HCT116 (cell line): Measurements from ENCODE around the gene PZP. TPM values are rescaled to one million over a fixed set of nuclear protein-coding genes. Genes with fewer than 3 reads are reported as not detected.

Source experiments
- ATAC-seq: fragments of 200-7000 bp; cut with Tn5 transposase; 2 replicates; pipeline ENCODE4 v1.9.1; 2020; ENCODE audit warnings: mild to moderate bottlenecking, moderate library complexity
- BruUV-seq: library from RNA; stranded (reverse); fragments of 400-500 nt; replicated peaks from 2 replicates; lab custom pipeline; 2021; lab: Mats Ljungman, UMichigan
- CTCF ChIA-PET: fragments of 300-600 bp; sonication (Branson Sonifier 250); formaldehyde crosslinking; loops from one replicate; lab custom pipeline; 2021; ENCODE audit warnings: antibody characterized with exemption; lab: Charles Lee
- POLR2A ChIA-PET: fragments of 300-600, 350-600 bp; sonication (Branson Sonifier 250); formaldehyde crosslinking; loops from one replicate; lab custom pipeline; 2021; ENCODE audit warnings: antibody characterized with exemption; lab: Charles Lee
- RAD21 ChIA-PET, 2 experiments: fragments of 300-600 bp; sonication (Branson Sonifier 250); formaldehyde crosslinking; loops; one replicate each; lab custom pipeline; 2023; ENCODE audit warnings: low total read pairs in 2 of 2; ENCODE audit not compliant: uncharacterized antibody in 2 of 2, unreplicated experiment in 2 of 2, low non-redundant PET in 1 of 2; lab: Charles Lee
- DNase-seq: peaks from one replicate; pipeline ENCODE4 v3.0.0-alpha.2; 2010; ENCODE audit warnings: low read depth, low spot score
- H2AFZ ChIP-seq: fragments of 200-600 bp; shearing (Covaris generic), sonication (generic); 2 replicates; pipeline ENCODE4 v1.6.1; 2017; ENCODE audit warnings: low read depth, mixed run types, mixed read lengths, antibody characterized with exemption, low read length; ENCODE audit not compliant: poor library complexity, severe bottlenecking
- H3K27ac ChIP-seq: 2 replicates; pipeline ENCODE4 v1.5.1; 2012; ENCODE audit warnings: low read depth, low read length
- H3K27me3 ChIP-seq: fragments of 200-600 bp; sonication (generic); 2 replicates; pipeline ENCODE4 v1.6.1; 2016; ENCODE audit warnings: mixed run types, low read length, mixed read lengths; ENCODE audit not compliant: insufficient read depth
- H3K36me3 ChIP-seq, 2 experiments: fragments of 200-500 bp in 1 of 2; fragments of 200-600 bp in 1 of 2; sonication (Bioruptor generic) in 1 of 2; sonication (generic) in 1 of 2; 2 replicates each; pipeline versions ENCODE4 v1.5.1 to v1.6.1; 2014 to 2016; ENCODE audit warnings: low read length in 2 of 2, inconsistent platforms in 1 of 2, mixed read lengths in 1 of 2, mixed run types in 1 of 2; ENCODE audit not compliant: insufficient read depth in 2 of 2, control insufficient read depth in 1 of 2
- H3K4me1 ChIP-seq, 2 experiments: fragments of 200-600 bp in 1 of 2; sonication (generic) in 1 of 2; 2 replicates each; pipeline versions ENCODE4 v1.5.1 to v1.6.1; 2012 to 2017; ENCODE audit warnings: low read length in 2 of 2, inconsistent platforms in 1 of 2, mild to moderate bottlenecking in 1 of 2, mixed read lengths in 1 of 2, mixed run types in 1 of 2, moderate library complexity in 1 of 2; ENCODE audit not compliant: insufficient read depth in 2 of 2, control insufficient read depth in 1 of 2
- H3K4me2 ChIP-seq: fragments of 200-600 bp; sonication (generic); 2 replicates; pipeline ENCODE4 v1.6.1; 2017; ENCODE audit warnings: mixed run types, low read length, mixed read lengths
- H3K4me3 ChIP-seq, 2 experiments: fragments of 200-600 bp in 1 of 2; sonication (generic) in 1 of 2; replicated peaks in 1 of 2; 2 replicates each; pipeline ENCODE4 v1.5.1; 2011 to 2016; ENCODE audit warnings: low read length in 2 of 2, control low read depth in 1 of 2, low read depth in 1 of 2, mild to moderate bottlenecking in 1 of 2, mixed read lengths in 1 of 2, mixed run types in 1 of 2
- H3K79me2 ChIP-seq: fragments of 200-600 bp; sonication (generic); 2 replicates; pipeline ENCODE4 v1.6.1; 2017; ENCODE audit warnings: mild to moderate bottlenecking, mixed run types, low read length, moderate library complexity, mixed read lengths; ENCODE audit not compliant: insufficient read depth
- H3K9ac ChIP-seq: fragments of 200-600 bp; sonication (generic); 2 replicates; pipeline ENCODE4 v1.6.1; 2016; ENCODE audit warnings: low read length, mixed read lengths
- H3K9me2 ChIP-seq: fragments of 200-600 bp; sonication (generic), shearing (Covaris generic); 2 replicates; pipeline ENCODE4 v1.6.1; 2017; ENCODE audit warnings: mixed run types, mild to moderate bottlenecking, moderate library complexity; ENCODE audit not compliant: insufficient read depth
- H3K9me3 ChIP-seq, 2 experiments: fragments of 200-500 bp in 1 of 2; fragments of 200-600 bp in 1 of 2; sonication (Bioruptor generic) in 1 of 2; sonication (generic) in 1 of 2; 2 replicates each; pipeline ENCODE4 v1.6.1; 2014 to 2017; ENCODE audit warnings: low read length in 2 of 2, mixed read lengths in 2 of 2, inconsistent platforms in 1 of 2, low read depth in 1 of 2, mild to moderate bottlenecking in 1 of 2, mixed run types in 1 of 2, moderate library complexity in 1 of 2; ENCODE audit not compliant: control insufficient read depth in 1 of 2, insufficient read depth in 1 of 2
- H4K20me1 ChIP-seq: fragments of 200-600 bp; sonication (generic), shearing (Covaris generic); 2 replicates; pipeline ENCODE4 v1.6.1; 2017; ENCODE audit warnings: mixed run types, mild to moderate bottlenecking, moderate library complexity; ENCODE audit not compliant: insufficient read depth
- CTCF ChIP-seq, 3 experiments: fragments of 200-600 bp in 1 of 3; sonication (generic) in 1 of 3; IDR thresholded peaks in 2 of 3; conservative IDR thresholded peaks in 1 of 3; 2 replicates each; pipeline ENCODE4 v1.5.1; 2012 to 2017; ENCODE audit warnings: low read depth in 2 of 3, low read length in 2 of 3, antibody characterized with exemption in 1 of 3, borderline replicate concordance in 1 of 3, control low read depth in 1 of 3, mild to moderate bottlenecking in 1 of 3, mixed read lengths in 1 of 3, mixed run types in 1 of 3, moderate library complexity in 1 of 3; ENCODE audit not compliant: insufficient read depth in 1 of 3
- intact Hi-C: fragments of 100-400 bp; cut with micrococcal nuclease; formaldehyde crosslinking; loops from 2 replicates; pipeline ENCODE4 v1.10.0; 2022
- microRNA counts: library from miRNA; unstranded; fragments of <30 nt; microRNA quantifications from one replicate; lab custom pipeline; 2015
- microRNA-seq: library from miRNA; unstranded; fragments of <30 nt; microRNA quantifications from one replicate; pipeline ENCODE4, GENCODE V29; 2016; ENCODE audit warnings: borderline number of aligned reads
- total RNA-seq: library from RNA; stranded (reverse); gene quantifications from one replicate; pipeline ENCODE4 v1.2.1, GENCODE V29; 2021; ENCODE audit not compliant: unreplicated experiment

PZP gene
- total RNA-seq, 1 experiment from 2014 or later: not detected

GRCh38 chr12:9099552-9100190, 108.5 kb downstream of the PZP start:
- ATAC-seq (no peak), DNase-seq (no peak)
- no peak overlapping the region for H2AFZ ChIP-seq
- H3K27ac ChIP-seq: no peak overlapping the region
- ChIA-PET RAD21 (no interaction called here), POLR2A (no interaction called here), CTCF (no interaction called here)
- no peak for TF ChIP-seq CTCF (IDR thresholded peaks at IDR 0.05 in 2 of 3, conservative IDR thresholded peaks at IDR 0.05 in 1 of 3; ENCODE audit: borderline replicate concordance in 1 of 3, insufficient read depth in 1 of 3, low read depth in 2 of 3, low read length in 2 of 3)
- no peak overlapping the region for H3K4me3 ChIP-seq
- intact Hi-C loops: no loop called here
- H3K4me2 ChIP-seq: no peak overlapping the region
- no peaks in the 10 kb centered on the region for H3K36me3 ChIP-seq
- H3K9me2 ChIP-seq: no peaks in the 10 kb centered on the region
- H3K9me3 ChIP-seq: no peaks in the 10 kb centered on the region
- no peaks in the 10 kb centered on the region for H3K4me1 ChIP-seq
- BruUV-seq: no TSS peak
- no peaks in the 10 kb centered on the region for H3K27me3 ChIP-seq
- H3K9ac ChIP-seq: no peak overlapping the region
- H4K20me1 ChIP-seq: no peaks in the 10 kb centered on the region
- H3K79me2 ChIP-seq: no peaks in the 10 kb centered on the region

MicroRNAs encoded within 50 kb of the gene (microRNA counts, 767-probe panel; counts per million panel counts)
- microRNA hsa-miR-1244 (lab: Ali Mortazavi, UCI): not detected

Small RNA genes lying within 50 kb of the gene (microRNA-seq; reads per million reads assigned to microRNA genes)
- not detected for gene MIR1244-3

Other genes starting within 250 kb of the PZP start
- gene KLRG1, start 218.8 kb downstream of the PZP start, total RNA-seq: 1.5 TPM
- 3.0 TPM for gene A2M, start 92.5 kb downstream of the PZP start, total RNA-seq